Activated T-cell treated with anti-CD3 and anti-CD28 coated beads, Interleukin-2, amount 50 U/mL, for 1 hour (primary cell): ENCODE data around the gene WTIP.
"Not testable (repeated sequence)": the region's sequence is repeated elsewhere in the genome, so short reads cannot be mapped to it uniquely, and the experiment has no call there.

Source experiments
- DNase-seq: peaks from one replicate; pipeline ENCODE4 v3.0.0-alpha.2; 2020

The WTIP gene

GRCh38 chr19:34480971-34481841 lies at the start of gene WTIP:
Gene WTIP, plus strand, starts transcription at chr19:34481758. Its CDS starts 217 bp downstream, at chr19:34481975.
- DNase-seq, result no peak

DNA sequence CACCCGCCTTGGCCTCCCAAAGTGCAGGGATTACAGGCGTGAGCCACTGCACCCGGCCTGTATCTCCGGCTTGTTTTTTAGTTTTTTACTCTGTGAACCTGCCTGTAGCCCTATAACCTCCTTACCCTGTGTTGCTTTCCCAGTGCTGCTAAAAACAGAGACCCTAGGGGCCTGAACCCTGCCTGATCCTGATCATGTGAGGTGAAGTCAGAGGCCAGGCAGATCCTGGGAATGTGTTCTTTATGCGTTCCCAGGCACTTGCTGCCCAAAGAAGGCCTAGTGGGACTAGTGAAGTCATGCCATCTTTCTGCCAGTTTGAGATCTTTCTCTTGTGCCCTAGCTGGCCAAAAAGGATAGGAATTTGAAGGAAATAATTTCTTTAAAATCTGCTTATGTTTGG lies 48.8 kb upstream of the WTIP start:
- DNase-seq, result no peak

DNA sequence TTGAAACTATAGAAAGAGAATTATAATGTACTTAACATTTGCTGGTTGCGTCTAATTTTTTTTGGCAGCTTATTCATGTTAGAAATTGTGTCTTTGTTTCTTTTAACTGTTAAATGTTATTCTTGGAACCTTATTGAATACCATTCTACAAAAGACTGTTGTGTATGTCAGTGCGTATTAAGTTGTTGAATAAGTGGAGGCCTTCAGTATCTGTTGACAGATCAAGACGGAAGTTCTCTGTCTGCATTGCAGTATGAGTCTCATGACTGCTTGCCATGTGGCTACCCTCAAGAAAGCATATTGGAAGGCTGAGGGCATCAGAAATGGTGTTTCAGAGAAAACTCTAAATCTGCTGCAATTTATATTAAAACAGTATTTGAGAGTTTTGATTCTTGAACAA lies 44.8 kb upstream of the WTIP start:
- no peak for DNase-seq

DNA sequence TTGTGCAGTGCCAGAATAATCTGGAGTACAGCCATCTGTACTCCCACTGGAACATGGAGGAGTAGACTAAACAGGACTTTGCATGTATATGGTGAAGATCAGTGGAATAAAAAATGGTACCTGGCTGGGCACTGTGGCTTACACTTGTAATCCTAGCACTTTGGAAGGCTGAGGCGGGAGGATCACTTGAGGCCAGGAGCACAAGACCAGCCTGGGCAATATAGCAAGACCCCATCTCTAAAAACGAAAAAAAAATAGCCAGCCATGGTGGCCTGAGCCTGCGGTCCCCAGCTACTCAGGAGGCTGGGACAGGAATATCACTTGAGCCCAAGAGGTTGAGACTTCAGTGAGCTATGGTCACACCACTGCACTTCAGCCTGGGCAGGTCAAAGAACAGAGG lies 33.4 kb upstream of the WTIP start:
- DNase-seq, result no peak

DNA sequence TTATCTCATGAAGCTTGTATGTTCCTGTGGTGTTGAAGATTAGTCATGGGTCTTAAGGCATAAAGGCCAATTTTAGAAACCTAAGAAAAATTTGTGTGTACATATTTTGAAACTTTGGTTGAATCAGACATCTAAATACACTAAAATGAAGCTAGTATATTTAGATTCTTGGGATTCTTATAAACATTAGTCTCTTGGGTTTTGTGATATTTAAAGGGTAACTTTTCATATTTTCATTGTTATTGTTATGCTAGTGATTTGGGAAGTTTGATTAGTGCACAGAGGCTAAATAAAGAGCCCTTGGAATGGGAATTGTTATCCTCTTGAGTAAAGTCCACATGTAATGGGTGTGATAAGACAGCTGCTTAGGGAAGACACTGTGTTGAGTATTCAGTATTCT lies 28.8 kb upstream of the WTIP start:
- DNase-seq, result no peak

DNA sequence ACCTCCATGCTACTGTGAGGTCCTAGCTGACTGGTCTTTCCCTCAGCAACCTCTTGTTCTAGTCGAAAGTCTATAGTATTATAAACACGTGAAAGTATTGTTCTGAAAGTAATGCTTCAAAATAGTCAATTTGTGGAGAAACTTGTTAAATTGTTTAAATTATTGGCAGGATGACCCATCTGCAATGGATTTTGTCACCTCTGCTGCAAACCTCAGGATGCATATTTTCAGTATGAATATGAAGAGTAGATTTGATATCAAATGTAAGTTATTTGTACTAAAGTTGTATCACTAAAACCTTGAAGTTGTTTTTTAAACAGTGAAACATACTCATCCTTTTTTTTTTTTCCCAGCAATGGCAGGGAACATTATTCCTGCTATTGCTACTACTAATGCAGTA lies 27.5 kb upstream of the WTIP start:
- no peak for DNase-seq

- no peak for DNase-seq
Measured at GRCh38 chr19:34454685-34455084, 26.9 kb upstream of the WTIP start.

GRCh38 chr19:34455783-34456480 lies 25.6 kb upstream of the WTIP start:
- DNase-seq, result not testable (repeated sequence)

GRCh38 chr19:34457446-34457845 lies 24.1 kb upstream of the WTIP start:
- no peak for DNase-seq

DNA sequence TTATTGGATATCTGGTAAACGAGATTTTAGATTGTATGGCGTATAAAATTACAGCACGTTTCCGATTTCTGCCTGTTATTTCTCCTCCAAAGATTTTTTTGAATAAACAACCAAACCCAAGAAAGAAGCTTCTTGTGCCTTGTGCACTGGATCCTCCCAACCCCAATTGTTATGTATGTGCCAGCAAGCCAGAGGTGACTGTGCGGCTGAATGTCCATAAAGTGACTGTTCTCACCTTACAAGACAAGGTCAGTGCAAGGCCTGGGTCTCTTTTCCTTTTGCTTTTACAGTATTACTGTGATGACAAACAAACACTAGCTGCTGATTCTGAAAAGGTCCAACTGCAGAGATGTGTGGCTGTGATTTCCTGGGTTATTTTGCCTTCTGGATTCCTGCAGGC lies 22.9 kb upstream of the WTIP start:
- DNase-seq, result no peak

- DNase-seq, result no peak
Measured at GRCh38 chr19:34459614-34460013, 21.9 kb upstream of the WTIP start.

- DNase-seq, result no peak
Measured at GRCh38 chr19:34461375-34462100, 20.0 kb upstream of the WTIP start.

DNA sequence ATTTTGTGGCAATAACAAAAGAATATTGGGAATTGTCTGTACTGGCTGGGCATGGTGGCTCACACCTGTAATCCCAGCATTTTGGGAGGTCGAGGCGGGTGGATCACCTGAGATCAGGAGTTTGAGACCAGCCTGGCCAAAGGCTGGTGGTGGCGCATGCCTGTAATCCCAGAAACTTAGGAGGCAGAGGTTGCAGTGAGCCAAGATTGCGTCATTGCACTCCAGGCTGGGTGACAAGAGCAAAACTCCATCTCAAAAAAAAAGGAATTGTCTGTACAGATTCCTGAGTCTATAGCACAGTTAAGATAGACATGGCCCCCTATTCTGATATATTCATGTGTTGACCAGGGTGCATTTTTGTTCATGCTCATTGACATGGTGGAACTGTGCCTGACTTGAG lies 16.8 kb upstream of the WTIP start:
- DNase-seq, result not testable (repeated sequence)

DNA sequence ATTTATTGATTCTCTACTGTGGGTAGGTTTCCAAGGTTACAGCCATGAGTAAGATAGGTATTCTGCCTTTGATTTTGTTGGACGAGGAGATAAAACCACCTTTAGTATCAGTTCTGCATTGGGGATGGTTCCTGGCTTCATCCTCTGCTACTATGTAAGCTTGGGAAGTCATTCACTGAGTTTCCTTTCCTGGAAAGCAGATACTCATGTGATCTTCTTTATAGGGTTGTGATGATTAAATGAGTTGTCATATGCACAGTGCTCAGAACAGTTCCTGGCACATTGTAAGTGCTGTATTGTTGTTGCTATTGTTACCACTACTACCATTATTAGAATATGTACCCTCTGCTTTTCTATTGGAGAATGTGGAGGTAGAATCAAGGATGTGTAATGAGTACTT lies 13.1 kb upstream of the WTIP start:
- no peak for DNase-seq

GRCh38 chr19:34469026-34469425 lies 12.5 kb upstream of the WTIP start:
- not testable (repeated sequence) for DNase-seq

DNA sequence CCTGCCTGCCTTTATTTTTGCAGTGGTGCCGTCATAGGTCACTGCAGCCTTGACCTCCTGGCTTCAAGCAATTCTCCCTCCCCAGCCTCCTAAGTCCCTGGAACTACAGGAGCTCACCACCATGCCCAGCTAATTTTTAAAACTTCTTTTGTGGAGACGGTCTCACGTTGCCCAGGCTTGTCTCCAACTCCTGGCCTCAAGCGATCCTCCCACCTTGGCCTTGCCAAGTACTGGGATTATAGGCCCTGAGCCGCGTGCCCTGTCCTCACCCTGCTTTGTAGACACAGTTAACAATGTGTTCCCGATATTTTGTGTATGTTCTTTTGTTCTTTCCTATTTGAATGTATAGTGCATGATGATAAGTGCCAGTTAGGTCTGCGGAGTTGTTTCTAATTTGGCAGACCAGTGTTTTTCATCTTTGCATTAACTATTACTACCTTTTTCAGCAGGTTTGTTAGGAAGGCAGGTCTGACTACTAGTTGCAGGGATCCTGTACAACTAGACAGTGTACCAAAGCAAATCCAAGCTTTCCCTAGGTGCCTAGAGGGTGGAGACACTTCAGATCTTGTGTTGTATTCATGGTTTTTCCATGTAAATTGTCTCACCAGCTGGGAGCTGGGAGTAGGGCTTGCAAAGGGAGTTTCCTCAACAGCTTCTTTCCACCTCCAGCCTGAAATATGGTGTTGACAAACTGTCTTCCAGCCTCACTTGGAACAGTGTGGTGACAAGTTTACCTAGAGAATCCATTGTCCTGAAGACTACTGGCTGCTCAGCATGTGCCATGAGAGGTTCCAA lies 9.5 kb upstream of the WTIP start:
- DNase-seq, result no peak

DNA sequence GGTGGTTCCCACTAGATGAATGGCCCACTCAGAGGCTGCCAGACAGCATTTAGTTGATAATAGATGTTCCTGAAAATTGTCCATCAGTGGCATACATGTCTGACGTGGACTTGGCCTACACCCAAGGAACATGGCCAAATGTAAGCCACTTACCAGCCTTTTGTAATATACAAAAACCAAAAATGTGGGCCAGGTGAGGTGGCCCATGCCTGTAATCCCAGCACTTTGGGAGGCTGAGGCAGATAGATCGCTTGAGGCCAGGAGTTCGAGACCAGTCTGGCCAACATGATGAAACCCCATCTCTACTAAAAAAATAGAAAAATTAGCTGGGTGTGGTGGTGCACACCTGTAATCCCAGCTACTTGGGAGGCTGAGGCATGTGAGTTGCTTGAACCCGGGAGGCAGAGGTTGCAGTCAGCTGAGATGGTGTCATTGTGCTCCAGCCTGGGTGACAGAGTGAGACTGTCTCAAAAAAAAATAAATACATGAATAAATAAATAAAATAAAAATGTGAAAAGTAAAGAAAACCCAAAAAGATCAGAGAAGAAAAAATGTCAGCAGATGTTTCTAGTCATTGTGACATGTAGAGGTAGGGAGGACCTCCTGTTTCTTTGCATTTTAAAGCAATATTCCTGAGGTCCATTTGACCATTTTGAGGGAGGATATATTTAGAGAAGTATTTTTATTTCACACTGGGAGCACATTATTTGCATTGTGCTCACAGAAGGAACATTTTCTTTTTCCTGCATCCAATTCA lies 7.1 kb upstream of the WTIP start:
- no peak for DNase-seq

- no peak for DNase-seq
Measured at GRCh38 chr19:34475026-34475974, 6.3 kb upstream of the WTIP start.

DNA sequence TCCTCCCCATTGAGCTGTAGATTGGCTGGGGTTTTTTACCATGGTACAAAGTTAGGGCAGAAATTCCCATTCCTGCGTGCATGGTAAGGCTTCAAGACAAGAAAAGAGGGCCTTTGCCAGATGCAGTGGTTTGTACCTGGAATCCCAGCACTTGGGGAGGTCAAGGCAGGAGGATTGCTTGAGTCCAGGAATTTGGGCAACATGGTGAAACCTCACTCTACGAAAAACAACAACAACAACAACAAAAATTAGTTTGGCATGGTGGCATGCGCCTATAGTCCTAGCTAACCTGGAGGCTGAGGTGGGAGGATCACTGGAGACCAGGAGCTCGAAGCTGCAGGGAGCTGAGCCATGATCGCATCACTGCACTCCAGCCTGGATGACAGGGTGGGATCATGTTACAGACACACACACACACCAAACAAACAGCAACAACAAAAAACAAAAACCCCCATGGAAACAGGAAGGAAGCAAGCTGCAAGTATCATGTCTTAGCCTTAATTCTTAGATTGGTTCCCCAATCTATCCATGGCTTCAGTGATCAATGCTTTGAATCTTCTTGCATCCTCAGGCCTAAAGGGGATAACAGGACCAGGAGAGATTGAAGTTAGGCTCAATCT lies 5.5 kb upstream of the WTIP start:
- no peak for DNase-seq

DNA sequence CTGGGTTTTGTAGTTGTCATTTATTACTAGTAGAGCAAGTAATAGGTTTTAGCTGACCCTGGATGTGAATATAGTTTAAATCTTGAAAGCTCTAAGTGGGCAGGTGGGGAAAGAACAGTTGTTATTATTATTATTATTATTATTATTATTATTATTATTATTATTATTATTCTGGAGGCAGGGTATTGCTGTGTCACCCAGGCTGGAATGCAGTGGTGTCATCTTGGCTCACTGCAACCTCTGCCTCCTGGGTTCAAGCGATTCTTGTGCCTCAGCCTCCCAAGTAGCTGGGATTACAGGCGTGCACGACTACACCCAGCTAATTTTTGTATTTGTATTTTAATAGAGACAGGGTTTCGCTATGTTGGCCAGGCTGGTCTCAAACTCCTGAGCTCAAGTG lies 3.1 kb upstream of the WTIP start:
- DNase-seq, result not testable (repeated sequence)
